D341Med (cell line): ENCODE measurements around the gene TSSK6.
A peak's percentile ranks its signal among the peaks of the same experiment; 100 is the strongest.

Experiments
- DNase-seq: peaks from one replicate; pipeline ENCODE4 v3.0.0; 2012; ENCODE audit warnings: low spot score

Gene TSSK6

GRCh38 chr19:19530889-19531288 is 15.5 kb upstream of the TSSK6 start:
- no peak for DNase-seq

- no peak for DNase-seq
Observed at GRCh38 chr19:19530423-19530804, 15.1 kb upstream of the TSSK6 start.

GRCh38 chr19:19529783-19530422 is 14.6 kb upstream of the TSSK6 start:
- no peak for DNase-seq

- DNase-seq = no peak
Observed at GRCh38 chr19:19528721-19529490, 13.6 kb upstream of the TSSK6 start, which contains the start of gene YJEFN3. YJEFN3 (plus strand) TSS chr19:19528911; CDS start chr19:19528933, 22 bp downstream.

- DNase-seq = no peak
Observed at GRCh38 chr19:19527674-19528625, 12.6 kb upstream of the TSSK6 start.

GRCh38 chr19:19527371-19527656 is 12.0 kb upstream of the TSSK6 start:
- no peak for DNase-seq

- DNase-seq = no peak
Observed at GRCh38 chr19:19526581-19527370, 11.4 kb upstream of the TSSK6 start.

GRCh38 chr19:19525611-19526380 is 10.4 kb upstream of the TSSK6 start:
- DNase-seq = no peak

GRCh38 chr19:19524053-19524452 is 8.7 kb upstream of the TSSK6 start:
- DNase-seq = no peak

- DNase-seq = no peak
Observed at GRCh38 chr19:19523177-19523576, 7.8 kb upstream of the TSSK6 start.

GRCh38 chr19:19520989-19521388 is 5.6 kb upstream of the TSSK6 start:
- DNase-seq = no peak

- no peak for DNase-seq
Observed at GRCh38 chr19:19517235-19517619, 1.9 kb upstream of the TSSK6 start.

- DNase-seq = peak; percentile 93
Observed at GRCh38 chr19:19515642-19516519, 533 bp upstream of the TSSK6 start, which contains the start of gene NDUFA13. NDUFA13 (plus strand) TSS chr19:19516225; CDS start chr19:19516239, 14 bp downstream.

GRCh38 chr19:19514215-19514657 is 1.1 kb downstream of the TSSK6 start:
- no peak for DNase-seq

GRCh38 chr19:19513682-19514081 is 1.7 kb downstream of the TSSK6 start:
- DNase-seq = no peak

- DNase-seq = no peak
Observed at GRCh38 chr19:19510432-19510831, 4.9 kb downstream of the TSSK6 start.

GRCh38 chr19:19508217-19508616 is 7.1 kb downstream of the TSSK6 start:
- no peak for DNase-seq

GRCh38 chr19:19507354-19507753 is 8.0 kb downstream of the TSSK6 start:
- no peak for DNase-seq

- no peak for DNase-seq
Observed at GRCh38 chr19:19506592-19506991, 8.8 kb downstream of the TSSK6 start.
